Measurements from ENCODE around the gene ANKRD18A. TPM values are rescaled to one million over a fixed set of nuclear protein-coding genes. Genes with fewer than 3 reads are reported as not detected.

Gene ANKRD18A
- total and polyA plus RNA-seq, 2 of the 4 experiments (the other 2 are of a cell fraction): not detected

GRCh38 chr9:38642951-38643814 is 22.8 kb upstream of the ANKRD18A start:
- Histone ChIP-seq H3K4me1 (ENCODE audit: control insufficient read depth, insufficient read depth, low read length) (no peaks in the 10 kb centered on the region), H3K4me2 (ENCODE audit: low read depth, low read length) (no peak overlapping the region), H4K8ac (ENCODE audit: low read depth in 2 of 2, low read length in 2 of 2) (no peak overlapping the region), H2AK5ac (ENCODE audit: low read depth, low read length) (no peak overlapping the region), H3K18ac (ENCODE audit: low read depth, low read length) (no peak overlapping the region), H3K9me3 (ENCODE audit: control insufficient read depth, insufficient read depth, low read length) (no peaks in the 10 kb centered on the region), H2AFZ (replicated peaks; ENCODE audit: low read length, poor library complexity) (no peak overlapping the region), H4K91ac (ENCODE audit: insufficient read depth, low read depth, low read length) (no peak overlapping the region), H3K9me1 (ENCODE audit: insufficient read depth, low read length) (no peaks in the 10 kb centered on the region), H4K20me1 (ENCODE audit: insufficient read depth, low read length) (no peaks in the 10 kb centered on the region), H3K9ac (ENCODE audit: low read depth, low read length) (no peak overlapping the region), H3K4me3 (ENCODE audit: insufficient read depth, low read depth, low read length) (no peak overlapping the region), H3K14ac (replicated peaks; ENCODE audit: low read depth, low read length) (no peak overlapping the region), H2AK9ac (replicated peaks; ENCODE audit: low read depth, low read length, poor library complexity) (no peak overlapping the region), H3K23ac (ENCODE audit: low read depth, low read length) (no peak overlapping the region), H3K56ac (ENCODE audit: extremely low read depth, insufficient read depth, low read length) (no peak overlapping the region), H3K4ac (ENCODE audit: low read depth, low read length) (no peak overlapping the region), H3K27ac (ENCODE audit: insufficient read depth, low read length) (no peak overlapping the region), H2BK5ac (ENCODE audit: low read depth, low read length, poor library complexity, severe bottlenecking) (no peak overlapping the region), H2BK20ac (ENCODE audit: low read depth, low read length) (no peak overlapping the region), H4K5ac (ENCODE audit: low read depth, low read length) (no peak overlapping the region), H2BK120ac (ENCODE audit: low read depth, low read length) (no peak overlapping the region), H3K27me3 (ENCODE audit: control insufficient read depth, insufficient read depth, low read length) (no peaks in the 10 kb centered on the region; the same call in 1 of the 2 replicates), H2BK15ac (ENCODE audit: low read depth, low read length) (no peak overlapping the region), H3K36me3 (ENCODE audit: control insufficient read depth, insufficient read depth, low read length) (no peaks in the 10 kb centered on the region), H3K79me1 (ENCODE audit: low read depth in 1 of 2, low read length in 2 of 2) (no peaks in the 10 kb centered on the region)
- no peak for ATAC-seq (ENCODE audit: low read depth)
- dilution Hi-C loops (cut with HindIII; ENCODE audit: low sequenced_read_pairs, unreplicated experiment): no loop called here
- ChIA-PET POLR2A (ENCODE audit: unreplicated experiment) (no interaction called here), CTCF (no interaction called here)
- in situ Hi-C loops (cut with MboI; ENCODE audit: low sequenced_read_pairs): no loop called here
- intact Hi-C loops (cut with micrococcal nuclease): no loop called here
- no TSS peak for BruUV-seq (replicated peaks)
- DNase-seq: no peak
- 100% methylated on average over 4 of the region's 18 CpGs; no CpG with 5 or more reads in 1 of the 2 experiments for WGBS, 2 experiments (ENCODE audit: extremely low coverage in 2 of 2, insufficient read length in 1 of 2)
- TF ChIP-seq RFX5 (IDR thresholded peaks at IDR 0.05; ENCODE audit: low read depth, low read length) (no peak), RCOR1 (IDR thresholded peaks at IDR 0.05; ENCODE audit: insufficient replicate concordance, low read length) (no peak), FOS (IDR thresholded peaks at IDR 0.05; ENCODE audit: low read depth, low read length) (no peak), MXI1 (IDR thresholded peaks at IDR 0.05; ENCODE audit: borderline replicate concordance, low read depth, low read length) (no peak), MAZ (IDR thresholded peaks at IDR 0.05; ENCODE audit: borderline replicate concordance, low read depth, low read length) (no peak), POLR2A (IDR thresholded peaks at IDR 0.05; ENCODE audit: low read depth, low read length) (no peak), NFE2L2 (IDR thresholded peaks at IDR 0.05; ENCODE audit: low read depth, low read length) (no peak), USF2 (IDR thresholded peaks at IDR 0.05; ENCODE audit: low read depth, low read length) (no peak)

Data from IMR-90 (cell line).